Stomach (tissue), 9 donors: Measurements from ENCODE around the gene CCL15. TPM values are rescaled to one million over a fixed set of nuclear protein-coding genes. Genes with fewer than 3 reads are reported as not detected.

ENCODE experiments used
- DNase-seq, 2 donors: peaks; one replicate each; pipeline versions ENCODE4 v3.0.0 to v3.0.0-alpha.2; 2013 to 2019
- H3K27ac ChIP-seq, 5 donors: fragments of 200-600 bp in 4 of 5; sonication (generic) in 4 of 5; one replicate each; pipeline ENCODE4 v1.5.1; 2013 to 2019; ENCODE audit warnings: mild to moderate bottlenecking in 1 of 5, moderate library complexity in 1 of 5
- H3K27me3 ChIP-seq, 3 donors: fragments of 200-600 bp; sonication (generic); one replicate each; pipeline ENCODE4 v1.5.1; 2017 to 2019; ENCODE audit warnings: mixed run types in 1 of 3
- H3K36me3 ChIP-seq, 4 donors: fragments of 200-600 bp; sonication (generic); 1 replicate in 3 of 4; 2 replicates in 1 of 4; pipeline ENCODE4 v1.5.1; 2016 to 2019
- H3K4me1 ChIP-seq, 4 donors: fragments of 200-600 bp; sonication (generic); one replicate each; pipeline ENCODE4 v1.5.1; 2016 to 2019
- H3K4me3 ChIP-seq, 4 donors: fragments of 200-600 bp; sonication (generic) in 3 of 4; one replicate each; pipeline ENCODE4 v1.5.1; 2016 to 2019; ENCODE audit warnings: mild to moderate bottlenecking in 1 of 4
- H3K9me3 ChIP-seq, 4 donors: fragments of 200-600 bp; sonication (generic); one replicate each; pipeline ENCODE4 v1.5.1; 2016 to 2019
- CTCF ChIP-seq, 7 experiments: fragments of 450-650 bp in 4 of 7; fragments of 200-600 bp in 3 of 7; sonication (generic) in 3 of 7; IDR thresholded peaks; one replicate each; pipeline ENCODE4 v1.5.1; 2016 to 2019; ENCODE audit warnings: antibody characterized with exemption in 7 of 7, control low read depth in 2 of 7, mild to moderate bottlenecking in 1 of 7
- EP300 ChIP-seq: sonication (generic); formaldehyde crosslinking; IDR thresholded peaks from one replicate; pipeline ENCODE4 v1.6.1; 2017; ENCODE audit warnings: antibody characterized with exemption
- POLR2A ChIP-seq, 4 donors: fragments of 450-650 bp; IDR thresholded peaks; one replicate each; pipeline ENCODE4 v1.6.1; 2016; ENCODE audit warnings: antibody characterized with exemption in 4 of 4, control low read depth in 2 of 4, mild to moderate bottlenecking in 1 of 4, moderate library complexity in 1 of 4
- POLR2AphosphoS5 ChIP-seq, 3 donors: sonication (generic); formaldehyde crosslinking; IDR thresholded peaks; one replicate each; pipeline ENCODE4 v1.6.1; 2016; ENCODE audit warnings: antibody characterized with exemption in 3 of 3
- WGBS, 5 donors: extraction: QIAGEN DNeasy Blood & Tissue Kit in 3 of 5; methylation state at CpG; one replicate each; pipeline versions ENCODE4 v1.1.5 to v1.1.7; 2013 to 2018; 5-methylcytosine and 5-hydroxymethylcytosine counted together
- intact Hi-C: fragments of 100-400 bp; cut with DNase I; formaldehyde crosslinking; loops from one replicate; pipeline ENCODE4 v1.15.1; 2023; ENCODE audit warnings: low total_unique reads
- polyA plus RNA-seq, 3 donors: library from polyadenylated mRNA; stranded (reverse); fragments of 200-250 nt; gene quantifications; one replicate each; pipeline ENCODE4 v1.2.3, GENCODE V29; 2013
- total RNA-seq, 5 donors: library from RNA; depleted of rRNA; stranded (reverse); fragments of >200 nt; gene quantifications; one replicate each; pipeline versions ENCODE4 v1.1.0 to v1.2.3, GENCODE V29; 2014 to 2016
- donor health status: healthy with polysubstance abuse.
- donor health status: Bipolar disorder and iron deficiency.
- donor health status: healthy.

CCL15 gene
- total and polyA plus RNA-seq, 8 donors, result 1.2 TPM; not detected in 7

DNA sequence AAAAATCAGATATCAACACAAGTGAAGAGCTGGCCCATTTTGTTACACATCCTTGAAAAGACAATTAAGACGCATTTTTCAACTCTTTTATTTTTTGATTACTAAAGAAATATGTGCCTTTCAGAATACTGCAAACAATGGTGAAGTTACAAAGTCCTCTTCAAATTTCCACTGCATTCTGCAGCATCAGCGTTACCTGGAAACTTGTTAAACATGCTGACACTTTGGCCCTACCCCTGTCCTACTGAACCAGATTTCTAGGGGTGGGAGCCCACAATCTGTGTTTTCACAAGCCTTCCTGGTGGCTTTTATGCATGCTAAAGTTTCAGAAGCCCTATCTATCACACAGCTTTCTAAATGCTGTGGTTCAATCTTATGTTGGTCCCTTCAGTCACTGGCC lies 10.3 kb downstream of the CCL15 start:
- H3K27me3 ChIP-seq, result peaks cover 0 to 8% (median 0%) of the 10 kb centered on the region in 3 donors
- WGBS, 5 donors, result 45 to 75% (median 56%) methylated on average over 2 of the region's 2 CpGs
- peak in 1 of 2 donors; percentile 79 for DNase-seq
- no peak overlapping the region for H3K4me3 ChIP-seq
- TF ChIP-seq POLR2AphosphoS5 (IDR thresholded peaks at IDR 0.05) (no peak), CTCF (IDR thresholded peaks at IDR 0.05) (no peak), POLR2A (IDR thresholded peaks at IDR 0.05) (no peak), EP300 (no peak)
- no peaks in the 10 kb centered on the region for H3K4me1 ChIP-seq
- H3K27ac ChIP-seq, result no peak overlapping the region
- intact Hi-C loops, result no loop called here
- peaks cover 0 to 18% (median 8%) of the 10 kb centered on the region in 4 donors for H3K9me3 ChIP-seq
- H3K36me3 ChIP-seq, result no peaks in the 10 kb centered on the region

GRCh38 chr17:35988164-35988563 lies 13.2 kb downstream of the CCL15 start:
- intact Hi-C loops, result no loop called here
- H3K4me3 ChIP-seq, result no peak overlapping the region
- peak in 1 of 2 donors; percentile 36 for DNase-seq
- H3K9me3 ChIP-seq, result peaks cover 0 to 18% (median 5%) of the 10 kb centered on the region in 4 donors
- H3K36me3 ChIP-seq, result no peaks in the 10 kb centered on the region
- TF ChIP-seq EP300 (no peak), CTCF (IDR thresholded peaks at IDR 0.05) (no peak), POLR2AphosphoS5 (IDR thresholded peaks at IDR 0.05) (no peak), POLR2A (IDR thresholded peaks at IDR 0.05) (no peak)
- no peaks in the 10 kb centered on the region for H3K4me1 ChIP-seq
- H3K27me3 ChIP-seq, result peaks cover 0 to 8% (median 0%) of the 10 kb centered on the region in 3 donors
- H3K27ac ChIP-seq, result no peak overlapping the region

- Histone ChIP-seq H3K27ac (peak within 1 kb of the TSS in 1 of 5 donors; percentile 16), H3K9me3 (peaks cover 0 to 18% (median 5%) of the 10 kb centered on the region in 4 donors), H3K27me3 (no peaks in the 10 kb centered on the region), H3K4me3 (peak within 1 kb of the TSS in 3 of 4 donors; percentile 2 to 21 (median 13)), H3K4me1 (no peaks in the 10 kb centered on the region), H3K36me3 (no peaks in the 10 kb centered on the region)
- WGBS, 5 donors, result 61 to 95% (median 86%) methylated on average over 1 of the region's 1 CpG
- intact Hi-C loops, result no loop called here
- DNase-seq, result no peak
- TF ChIP-seq EP300, result no peak
- no peak for TF ChIP-seq POLR2AphosphoS5 (IDR thresholded peaks at IDR 0.05)
- TF ChIP-seq POLR2A (IDR thresholded peaks at IDR 0.05), result no peak
- no peak for TF ChIP-seq CTCF (IDR thresholded peaks at IDR 0.05)
Observed at GRCh38 chr17:35986643-35987042, 14.7 kb downstream of the CCL15 start, which contains the start of gene CCL14. Gene CCL14 (minus strand): TSS chr17:35986729. CDS start chr17:35986649, 80 bp downstream.

DNA sequence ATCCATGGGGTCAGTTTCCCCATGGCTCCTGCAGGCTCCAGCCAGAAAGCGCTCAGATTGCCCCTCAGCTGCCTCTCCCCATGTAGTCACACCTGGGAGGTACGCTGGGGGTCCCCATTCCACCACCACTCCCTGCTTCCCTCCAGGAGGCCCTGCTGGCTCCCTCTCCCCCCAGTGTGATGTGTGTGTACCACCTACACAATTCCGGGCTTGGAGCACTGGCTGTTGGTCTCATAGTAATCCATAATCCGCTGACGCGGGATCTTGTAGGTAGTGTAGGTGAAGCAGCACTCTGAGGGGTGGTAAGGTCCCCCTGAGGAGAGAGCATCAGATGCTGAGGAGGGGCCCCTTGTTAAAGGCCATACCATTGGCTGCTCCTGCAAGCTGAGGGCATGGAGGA lies 17.2 kb downstream of the CCL15 start:
- Histone ChIP-seq H3K36me3 (no peaks in the 10 kb centered on the region), H3K27ac (no peak overlapping the region), H3K27me3 (no peaks in the 10 kb centered on the region), H3K9me3 (peaks cover 0 to 8% (median 4%) of the 10 kb centered on the region in 4 donors), H3K4me3 (peak overlapping the region in 1 of 4 donors; percentile 9), H3K4me1 (no peaks in the 10 kb centered on the region)
- WGBS, 5 donors, result 85 to 98% (median 94%) methylated on average over 6 of the region's 6 CpGs
- no peak for DNase-seq
- intact Hi-C loops, result no loop called here
- TF ChIP-seq CTCF (IDR thresholded peaks at IDR 0.05), result no peak
- TF ChIP-seq POLR2AphosphoS5 (IDR thresholded peaks at IDR 0.05), result no peak
- no peak for TF ChIP-seq EP300
- TF ChIP-seq POLR2A (IDR thresholded peaks at IDR 0.05), result no peak
